ENCODE data around the gene BOC.

The BOC gene

DNA sequence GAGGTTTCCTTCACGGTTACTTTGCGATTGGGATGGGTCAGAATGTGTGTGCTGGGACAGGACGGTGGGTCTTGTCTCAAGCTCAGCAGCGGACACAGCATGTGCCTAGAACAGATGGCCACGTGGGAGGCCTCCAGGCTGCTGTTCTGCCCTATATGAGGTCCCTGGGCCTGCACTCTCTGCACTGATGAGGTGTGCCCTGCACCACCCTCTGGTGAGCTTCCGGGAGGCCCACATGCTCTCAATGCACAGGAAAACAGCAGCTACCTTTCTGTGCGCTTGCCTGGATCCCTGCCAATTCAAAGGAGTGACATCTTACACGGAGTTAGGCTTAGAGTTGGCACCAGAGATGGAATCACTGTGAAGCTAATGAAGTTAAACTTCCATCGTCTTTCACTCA lies 59.8 kb downstream of the BOC start:
- H3K4me3 ChIP-seq (replicated peaks; ENCODE audit: low read depth, low read length) = no peak overlapping the region
- no peaks in the 10 kb centered on the region; the same call in 1 of the 2 replicates for H3K27me3 ChIP-seq (replicated peaks; ENCODE audit: control insufficient read depth, insufficient read depth, low read length)
- TF ChIP-seq, protein P1, sequence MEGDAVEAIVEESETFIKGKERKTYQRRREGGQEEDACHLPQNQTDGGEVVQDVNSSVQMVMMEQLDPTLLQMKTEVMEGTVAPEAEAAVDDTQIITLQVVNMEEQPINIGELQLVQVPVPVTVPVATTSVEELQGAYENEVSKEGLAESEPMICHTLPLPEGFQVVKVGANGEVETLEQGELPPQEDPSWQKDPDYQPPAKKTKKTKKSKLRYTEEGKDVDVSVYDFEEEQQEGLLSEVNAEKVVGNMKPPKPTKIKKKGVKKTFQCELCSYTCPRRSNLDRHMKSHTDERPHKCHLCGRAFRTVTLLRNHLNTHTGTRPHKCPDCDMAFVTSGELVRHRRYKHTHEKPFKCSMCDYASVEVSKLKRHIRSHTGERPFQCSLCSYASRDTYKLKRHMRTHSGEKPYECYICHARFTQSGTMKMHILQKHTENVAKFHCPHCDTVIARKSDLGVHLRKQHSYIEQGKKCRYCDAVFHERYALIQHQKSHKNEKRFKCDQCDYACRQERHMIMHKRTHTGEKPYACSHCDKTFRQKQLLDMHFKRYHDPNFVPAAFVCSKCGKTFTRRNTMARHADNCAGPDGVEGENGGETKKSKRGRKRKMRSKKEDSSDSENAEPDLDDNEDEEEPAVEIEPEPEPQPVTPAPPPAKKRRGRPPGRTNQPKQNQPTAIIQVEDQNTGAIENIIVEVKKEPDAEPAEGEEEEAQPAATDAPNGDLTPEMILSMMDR (IDR thresholded peaks at IDR 0.05; ENCODE audit: insufficient read depth, low read length, poor library complexity, severe bottlenecking) = no peak
- no peak for DNase-seq (ENCODE audit: extremely low read depth, insufficient read length)
- no peaks in the 10 kb centered on the region for H3K36me3 ChIP-seq (ENCODE audit: control insufficient read depth, insufficient read depth, low read length)

DNA sequence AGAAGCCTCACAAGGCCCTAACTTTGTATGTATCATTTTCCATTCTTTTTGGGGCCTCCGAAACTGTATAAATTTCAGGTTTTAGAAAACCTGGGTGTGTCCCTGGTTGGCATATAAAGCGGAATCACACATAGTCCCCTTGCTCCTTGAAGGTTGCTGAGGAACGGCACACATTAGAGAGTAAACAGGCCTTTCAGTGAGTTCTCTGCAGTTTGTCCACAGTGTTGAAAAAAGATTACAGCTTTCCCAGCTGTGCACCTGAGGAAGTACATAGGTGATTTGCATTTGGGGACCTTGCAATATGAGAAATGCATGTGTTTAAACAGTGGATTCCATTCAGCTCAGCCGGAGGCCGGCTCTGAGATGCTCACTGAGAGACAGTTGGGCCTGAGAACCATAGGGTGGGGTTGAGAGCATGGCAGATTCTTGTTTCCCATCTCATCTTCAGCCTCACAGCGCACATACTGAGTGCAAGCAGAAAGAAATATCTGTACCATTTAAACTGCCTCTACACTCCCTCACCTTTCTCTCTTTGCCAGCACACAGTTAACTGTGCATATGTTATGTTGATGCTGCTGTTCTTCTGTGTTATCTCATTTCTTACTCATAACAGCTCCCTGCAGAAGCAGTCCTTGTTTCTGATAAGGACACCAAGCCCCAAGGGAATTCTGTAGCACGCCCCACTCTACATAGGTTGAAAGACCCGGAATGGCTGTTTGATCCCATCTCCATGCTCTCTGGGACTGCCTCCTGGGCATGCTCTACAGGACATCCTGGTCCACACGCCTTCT lies 60.4 kb downstream of the BOC start:
- TF ChIP-seq, protein P1 (IDR thresholded peaks at IDR 0.05; ENCODE audit: insufficient read depth, low read length, poor library complexity, severe bottlenecking) = no peak
- H3K36me3 ChIP-seq (ENCODE audit: control insufficient read depth, insufficient read depth, low read length) = no peaks in the 10 kb centered on the region
- DNase-seq (ENCODE audit: extremely low read depth, insufficient read length) = no peak

DNA sequence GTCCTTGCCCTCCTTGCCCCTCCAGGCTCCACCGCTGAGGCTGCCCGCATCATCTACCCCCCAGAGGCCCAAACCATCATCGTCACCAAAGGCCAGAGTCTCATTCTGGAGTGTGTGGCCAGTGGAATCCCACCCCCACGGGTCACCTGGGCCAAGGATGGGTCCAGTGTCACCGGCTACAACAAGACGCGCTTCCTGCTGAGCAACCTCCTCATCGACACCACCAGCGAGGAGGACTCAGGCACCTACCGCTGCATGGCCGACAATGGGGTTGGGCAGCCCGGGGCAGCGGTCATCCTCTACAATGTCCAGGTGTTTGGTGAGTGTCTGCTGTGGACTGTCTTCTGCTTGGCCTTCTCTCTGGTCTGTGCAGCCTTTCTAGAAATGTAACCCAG lies 61.0 kb downstream of the BOC start:
- DNase-seq (ENCODE audit: extremely low read depth, insufficient read length) = no peak

More for the DNA sequence above, 60.4 kb downstream of the BOC start:
- H3K27me3 ChIP-seq (replicated peaks; ENCODE audit: control insufficient read depth, insufficient read depth, low read length) = no peaks in the 10 kb centered on the region; the same call in 1 of the 2 replicates
- H3K4me3 ChIP-seq (replicated peaks; ENCODE audit: low read depth, low read length) = no peak overlapping the region

DNA sequence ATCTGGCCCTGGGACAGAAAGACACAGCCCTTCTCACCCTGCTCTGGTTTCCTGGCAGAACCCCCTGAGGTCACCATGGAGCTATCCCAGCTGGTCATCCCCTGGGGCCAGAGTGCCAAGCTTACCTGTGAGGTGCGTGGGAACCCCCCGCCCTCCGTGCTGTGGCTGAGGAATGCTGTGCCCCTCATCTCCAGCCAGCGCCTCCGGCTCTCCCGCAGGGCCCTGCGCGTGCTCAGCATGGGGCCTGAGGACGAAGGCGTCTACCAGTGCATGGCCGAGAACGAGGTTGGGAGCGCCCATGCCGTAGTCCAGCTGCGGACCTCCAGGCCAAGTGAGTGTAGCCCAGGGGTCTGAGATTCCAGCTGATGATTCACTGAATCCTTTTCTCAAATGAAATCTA lies 61.7 kb downstream of the BOC start:
- H3K36me3 ChIP-seq (ENCODE audit: control insufficient read depth, insufficient read depth, low read length) = no peaks in the 10 kb centered on the region
- H3K27me3 ChIP-seq (replicated peaks; ENCODE audit: control insufficient read depth, insufficient read depth, low read length) = no peaks in the 10 kb centered on the region; the same call in 1 of the 2 replicates
- TF ChIP-seq, protein P1 (IDR thresholded peaks at IDR 0.05; ENCODE audit: insufficient read depth, low read length, poor library complexity, severe bottlenecking) = no peak

More for the DNA sequence above, 61.0 kb downstream of the BOC start:
- no peaks in the 10 kb centered on the region; the same call in 1 of the 2 replicates for H3K27me3 ChIP-seq (replicated peaks; ENCODE audit: control insufficient read depth, insufficient read depth, low read length)
- no peaks in the 10 kb centered on the region for H3K36me3 ChIP-seq (ENCODE audit: control insufficient read depth, insufficient read depth, low read length)
- TF ChIP-seq, protein P1 (IDR thresholded peaks at IDR 0.05; ENCODE audit: insufficient read depth, low read length, poor library complexity, severe bottlenecking) = no peak
- no peak overlapping the region for H3K4me3 ChIP-seq (replicated peaks; ENCODE audit: low read depth, low read length)

DNA sequence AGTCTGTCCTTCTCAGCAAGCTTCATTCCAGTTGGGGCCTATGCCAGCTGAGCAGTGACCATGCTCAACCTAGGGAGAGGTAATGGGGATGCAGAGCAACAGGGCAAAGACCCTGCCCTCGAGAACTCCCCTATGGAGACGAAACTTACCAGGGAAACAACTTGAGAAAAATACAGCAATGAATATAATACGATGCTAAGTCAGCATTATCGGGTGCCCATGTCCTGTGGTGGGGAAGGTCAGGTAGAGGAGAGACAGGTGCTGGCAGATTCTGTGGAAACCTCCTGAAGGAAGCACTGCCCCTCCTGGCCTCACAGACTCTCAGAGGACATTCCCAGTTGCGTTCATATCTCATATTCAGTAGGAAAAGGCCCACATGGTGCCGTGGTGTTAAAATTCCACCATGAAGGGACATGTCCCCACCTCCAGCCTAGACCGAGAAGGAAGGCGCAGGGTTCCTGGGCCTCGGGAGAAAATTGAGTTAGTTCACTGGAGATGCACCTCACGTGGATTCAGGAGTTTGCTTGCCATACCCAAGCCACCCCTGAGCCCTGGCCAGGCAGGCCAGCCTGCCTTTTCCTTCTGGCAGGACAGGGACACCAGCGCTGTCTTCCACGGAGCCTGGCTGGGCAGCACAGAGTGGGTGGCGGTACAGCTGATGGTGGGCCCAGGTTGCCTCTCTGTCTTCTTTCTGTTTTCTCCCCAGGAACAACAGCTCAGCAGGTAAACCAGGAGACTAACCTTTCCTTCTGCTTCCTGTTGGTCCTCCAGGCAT lies 62.4 kb downstream of the BOC start:
- H3K36me3 ChIP-seq (ENCODE audit: control insufficient read depth, insufficient read depth, low read length) = no peaks in the 10 kb centered on the region
- H3K4me3 ChIP-seq (replicated peaks; ENCODE audit: low read depth, low read length) = no peak overlapping the region
- no peaks in the 10 kb centered on the region for H3K27me3 ChIP-seq (replicated peaks; ENCODE audit: control insufficient read depth, insufficient read depth, low read length)
- no peak for DNase-seq (ENCODE audit: extremely low read depth, insufficient read length)
- TF ChIP-seq, protein P1 (IDR thresholded peaks at IDR 0.05; ENCODE audit: insufficient read depth, low read length, poor library complexity, severe bottlenecking) = no peak

More for the DNA sequence above, 61.7 kb downstream of the BOC start:
- no peak overlapping the region for H3K4me3 ChIP-seq (replicated peaks; ENCODE audit: low read depth, low read length)
- DNase-seq (ENCODE audit: extremely low read depth, insufficient read length) = no peak

All from GM06990 (cell line).